DMS153 treated with DMSO at 0.1 percent for 48 hours (cell line): Measurements from ENCODE around the gene CMA1.
"Not testable (repeated sequence)": the region's sequence is repeated elsewhere in the genome, so short reads cannot be mapped to it uniquely, and the experiment has no call there.

Experiments
- DNase-seq: peaks from one replicate; lab custom pipeline; 2025; ENCODE audit not compliant: unreplicated experiment; lab: John Stamatoyannopoulos, UW

Gene CMA1

GRCh38 chr14:24508155-24508840 lies at the start of gene CMA1:
Gene CMA1, minus strand, starts transcription at chr14:24508265. Its CDS starts 30 bp downstream, at chr14:24508235.
- DNase-seq = no peak

GRCh38 chr14:24556756-24557155 lies 48.7 kb upstream of the CMA1 start:
- no peak for DNase-seq

GRCh38 chr14:24549064-24549463 lies 41.0 kb upstream of the CMA1 start:
- DNase-seq = not testable (repeated sequence)

- DNase-seq = no peak
Measured at GRCh38 chr14:24542346-24542936, 34.4 kb upstream of the CMA1 start.

- DNase-seq = no peak
Measured at GRCh38 chr14:24535737-24536136, 27.7 kb upstream of the CMA1 start.

- DNase-seq = no peak
Measured at GRCh38 chr14:24534286-24534685, 26.2 kb upstream of the CMA1 start.

- not testable (repeated sequence) for DNase-seq
Measured at GRCh38 chr14:24525877-24526620, 18.0 kb upstream of the CMA1 start.

GRCh38 chr14:24518851-24519250 lies 10.8 kb upstream of the CMA1 start:
- no peak for DNase-seq

GRCh38 chr14:24514209-24514608 lies 6.1 kb upstream of the CMA1 start:
- no peak for DNase-seq

GRCh38 chr14:24513009-24513408 lies 4.9 kb upstream of the CMA1 start:
- DNase-seq = no peak

GRCh38 chr14:24506443-24506842 lies 1.6 kb downstream of the CMA1 start:
- DNase-seq = no peak

GRCh38 chr14:24504425-24504950 lies 3.6 kb downstream of the CMA1 start:
- DNase-seq = no peak

- DNase-seq = not testable (repeated sequence)
Measured at GRCh38 chr14:24491586-24492408, 16.3 kb downstream of the CMA1 start.

GRCh38 chr14:24483604-24484252 lies 24.3 kb downstream of the CMA1 start:
- no peak for DNase-seq

GRCh38 chr14:24482699-24483303 lies 25.3 kb downstream of the CMA1 start:
- not testable (repeated sequence) for DNase-seq

- DNase-seq = peak; percentile 9
Measured at GRCh38 chr14:24481622-24482324, 26.3 kb downstream of the CMA1 start.

GRCh38 chr14:24479999-24480398 lies 28.1 kb downstream of the CMA1 start:
- not testable (repeated sequence) for DNase-seq

GRCh38 chr14:24475261-24475660 lies 32.8 kb downstream of the CMA1 start:
- no peak for DNase-seq

GRCh38 chr14:24473211-24473610 lies 34.9 kb downstream of the CMA1 start:
- DNase-seq = no peak
